ENCODE data around the gene UNK.
"Not testable (repeated sequence)": the region's sequence is repeated elsewhere in the genome, so short reads cannot be mapped to it uniquely, and the experiment has no call there.

Gene UNK

GRCh38 chr17:75754378-75755204 is 30.0 kb upstream of the UNK start:
- DNase-seq (ENCODE audit: low read depth in 1 of 2, low spot score in 1 of 2): no peak

- no peak for DNase-seq (ENCODE audit: low read depth in 1 of 2, low spot score in 1 of 2)
These were observed 29.3 kb upstream of the UNK start for GRCh38 chr17:75755205-75755901.

GRCh38 chr17:75755990-75756389 is 28.6 kb upstream of the UNK start:
- DNase-seq (ENCODE audit: low read depth in 1 of 2, low spot score in 1 of 2): no peak

GRCh38 chr17:75756451-75757085 is 28.0 kb upstream of the UNK start:
- no peak for DNase-seq (ENCODE audit: low read depth in 1 of 2, low spot score in 1 of 2)

- no peak for DNase-seq (ENCODE audit: low read depth in 1 of 2, low spot score in 1 of 2)
These were observed 27.4 kb upstream of the UNK start for GRCh38 chr17:75757086-75757681.

- DNase-seq (ENCODE audit: low read depth in 1 of 2, low spot score in 1 of 2): no peak
These were observed 26.3 kb upstream of the UNK start for GRCh38 chr17:75758131-75758905.

GRCh38 chr17:75759457-75759856 is 25.1 kb upstream of the UNK start:
- DNase-seq (ENCODE audit: low read depth in 1 of 2, low spot score in 1 of 2): no peak

GRCh38 chr17:75759978-75760640 is 24.5 kb upstream of the UNK start:
- not testable (repeated sequence) for DNase-seq (ENCODE audit: low read depth in 1 of 2, low spot score in 1 of 2)

- DNase-seq (ENCODE audit: low read depth in 1 of 2, low spot score in 1 of 2): no peak
These were observed 21.9 kb upstream of the UNK start for GRCh38 chr17:75762513-75763268.

- DNase-seq (ENCODE audit: low read depth in 1 of 2, low spot score in 1 of 2): no peak
These were observed 21.4 kb upstream of the UNK start for GRCh38 chr17:75763269-75763607.

GRCh38 chr17:75763613-75764416 is 20.8 kb upstream of the UNK start:
- no peak for DNase-seq (ENCODE audit: low read depth in 1 of 2, low spot score in 1 of 2)

- DNase-seq (ENCODE audit: low read depth in 1 of 2, low spot score in 1 of 2): no peak
These were observed 20.2 kb upstream of the UNK start for GRCh38 chr17:75764417-75764710.

GRCh38 chr17:75764711-75765421 is 19.7 kb upstream of the UNK start, which contains the start of gene GALK1:
Gene GALK1, minus strand, starts transcription at chr17:75765192. Its CDS starts 56 bp downstream, at chr17:75765136.
- DNase-seq (ENCODE audit: low read depth in 1 of 2, low spot score in 1 of 2): no peak

- no peak for DNase-seq (ENCODE audit: low read depth in 1 of 2, low spot score in 1 of 2)
These were observed 18.6 kb upstream of the UNK start for GRCh38 chr17:75765981-75766380.

GRCh38 chr17:75767881-75768280 is 16.7 kb upstream of the UNK start:
- no peak for DNase-seq (ENCODE audit: low read depth in 1 of 2, low spot score in 1 of 2)

- DNase-seq (ENCODE audit: low read depth in 1 of 2, low spot score in 1 of 2): no peak
These were observed 15.1 kb upstream of the UNK start for GRCh38 chr17:75769536-75769935.

GRCh38 chr17:75771334-75772281 is 13.0 kb upstream of the UNK start:
- DNase-seq (ENCODE audit: low read depth in 1 of 2, low spot score in 1 of 2): no peak
